GM12891 (cell line): ENCODE measurements around the gene NDUFA12.
"Not testable (repeated sequence)": the region's sequence is repeated elsewhere in the genome, so short reads cannot be mapped to it uniquely, and the experiment has no call there.

Experiments used
- PAX5 ChIP-seq: IDR thresholded peaks from 2 replicates; pipeline ENCODE4 v1.6.1; 2011; ENCODE audit warnings: low read length, moderate library complexity, mild to moderate bottlenecking; ENCODE audit not compliant: insufficient read depth, severe bottlenecking
- POLR2A ChIP-seq: IDR thresholded peaks from 2 replicates; pipeline ENCODE4 v1.6.1; 2011; ENCODE audit warnings: low read depth, low read length, control low read depth
- POLR2AphosphoS5 ChIP-seq: IDR thresholded peaks from 2 replicates; pipeline ENCODE4 v1.6.1; 2011; ENCODE audit warnings: low read depth, low read length, control low read depth
- POU2F2 ChIP-seq: IDR thresholded peaks from 2 replicates; pipeline ENCODE4 v1.6.1; 2011; ENCODE audit warnings: low read depth, mild to moderate bottlenecking, control low read depth, low read length, moderate library complexity
- TAF1 ChIP-seq: IDR thresholded peaks from 2 replicates; pipeline ENCODE4 v1.6.1; 2011; ENCODE audit warnings: low read depth, low read length, control low read depth

DNA sequence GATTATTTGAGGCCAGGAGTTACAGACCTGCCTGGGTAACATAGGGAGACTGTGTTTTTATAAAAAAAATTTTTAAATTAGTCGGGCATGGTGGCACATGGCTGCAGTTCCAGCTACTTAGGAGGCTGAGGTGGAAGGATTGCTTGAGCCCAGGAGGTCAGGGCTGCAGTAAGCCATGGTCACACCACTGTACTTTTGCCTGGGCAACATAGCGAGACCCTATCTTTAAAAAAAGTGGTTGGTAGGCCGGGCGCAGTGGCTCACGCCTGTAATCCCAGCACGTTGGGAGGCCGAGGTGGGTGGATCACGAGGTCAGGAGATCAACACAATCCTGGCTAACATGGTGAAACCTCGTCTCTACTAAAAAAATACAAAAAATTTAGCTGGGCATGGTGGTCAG is 18.4 kb downstream of the NDUFA12 start:
- not testable (repeated sequence) for TF ChIP-seq POLR2A, TAF1, PAX5, POLR2AphosphoS5, POU2F2
